IMR-90 (cell line): ENCODE data around the gene PLEKHG7.

Experiments used
- MAZ ChIP-seq: IDR thresholded peaks from 2 replicates; pipeline ENCODE4 v1.6.1; 2012; ENCODE audit warnings: low read depth, mild to moderate bottlenecking, low read length, improper control_type of control experiment, moderate library complexity, borderline replicate concordance
- POLR2A ChIP-seq: IDR thresholded peaks from 2 replicates; pipeline ENCODE4 v1.6.1; 2012; ENCODE audit warnings: mild to moderate bottlenecking, low read depth, low read length
- RFX5 ChIP-seq: IDR thresholded peaks from 2 replicates; pipeline ENCODE4 v1.8.0; 2012; ENCODE audit warnings: low read depth, mild to moderate bottlenecking, low read length, moderate library complexity
- SMC3 ChIP-seq: fragments of 150-350 bp; IDR thresholded peaks from 2 replicates; pipeline ENCODE4 v1.6.1; 2016; ENCODE audit warnings: low read depth, mild to moderate bottlenecking, antibody characterized with exemption, low read length, moderate library complexity
- TF ChIP-seq, protein P1 (sequence below): conservative IDR thresholded peaks from 2 replicates; pipeline ENCODE4 v1.5.1; 2012; ENCODE audit warnings: mild to moderate bottlenecking, low read depth, low read length, improper control_type of control experiment

DNA sequence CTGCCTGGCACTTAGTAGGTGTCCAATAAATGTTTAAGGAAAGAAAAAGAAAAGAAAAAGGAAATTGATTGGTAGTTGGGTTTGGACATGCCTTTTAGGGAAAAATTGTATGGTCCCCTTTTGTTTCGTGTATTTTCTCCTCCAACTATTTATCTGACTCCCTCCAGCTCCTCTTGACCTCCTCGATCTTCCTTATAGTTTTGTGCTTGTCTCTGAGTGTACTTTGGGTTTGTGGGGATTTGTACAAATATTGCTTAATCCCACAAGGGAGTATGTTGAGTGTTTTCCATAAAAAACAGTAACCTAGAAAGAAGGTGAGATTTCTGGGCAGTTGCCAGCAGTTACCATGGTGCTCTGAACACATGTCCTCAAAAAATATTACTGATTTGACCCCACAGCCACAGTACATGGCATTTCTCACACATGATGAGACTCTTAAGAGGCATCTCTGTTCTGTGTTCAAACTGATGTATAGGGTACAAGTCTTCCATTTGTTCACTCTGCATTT, 15.7 kb downstream of the PLEKHG7 start:
- TF ChIP-seq SMC3: no peak
- TF ChIP-seq, protein P1, sequence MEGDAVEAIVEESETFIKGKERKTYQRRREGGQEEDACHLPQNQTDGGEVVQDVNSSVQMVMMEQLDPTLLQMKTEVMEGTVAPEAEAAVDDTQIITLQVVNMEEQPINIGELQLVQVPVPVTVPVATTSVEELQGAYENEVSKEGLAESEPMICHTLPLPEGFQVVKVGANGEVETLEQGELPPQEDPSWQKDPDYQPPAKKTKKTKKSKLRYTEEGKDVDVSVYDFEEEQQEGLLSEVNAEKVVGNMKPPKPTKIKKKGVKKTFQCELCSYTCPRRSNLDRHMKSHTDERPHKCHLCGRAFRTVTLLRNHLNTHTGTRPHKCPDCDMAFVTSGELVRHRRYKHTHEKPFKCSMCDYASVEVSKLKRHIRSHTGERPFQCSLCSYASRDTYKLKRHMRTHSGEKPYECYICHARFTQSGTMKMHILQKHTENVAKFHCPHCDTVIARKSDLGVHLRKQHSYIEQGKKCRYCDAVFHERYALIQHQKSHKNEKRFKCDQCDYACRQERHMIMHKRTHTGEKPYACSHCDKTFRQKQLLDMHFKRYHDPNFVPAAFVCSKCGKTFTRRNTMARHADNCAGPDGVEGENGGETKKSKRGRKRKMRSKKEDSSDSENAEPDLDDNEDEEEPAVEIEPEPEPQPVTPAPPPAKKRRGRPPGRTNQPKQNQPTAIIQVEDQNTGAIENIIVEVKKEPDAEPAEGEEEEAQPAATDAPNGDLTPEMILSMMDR: no peak
- TF ChIP-seq POLR2A: no peak
- TF ChIP-seq MAZ: no peak
- TF ChIP-seq RFX5: no peak
